Endothelial cell of umbilical vein (primary cell): ENCODE measurements around the gene AGAP9. TPM values are rescaled to one million over a fixed set of nuclear protein-coding genes. Genes with fewer than 3 reads are reported as not detected.
"Not testable (repeated sequence)": the region's sequence is repeated elsewhere in the genome, so short reads cannot be mapped to it uniquely, and the experiment has no call there.

ENCODE experiments used
- BruUV-seq: library from RNA; stranded (reverse); fragments of 400-500 nt; replicated peaks from 2 replicates; lab custom pipeline; 2021; lab: Mats Ljungman, UMichigan
- CTCF ChIA-PET: fragments of 300-600, 350-600 bp; sonication (Branson Sonifier 250); formaldehyde crosslinking; loops from one replicate; lab custom pipeline; 2021; ENCODE audit warnings: antibody characterized with exemption, inconsistent platforms; lab: Charles Lee
- POLR2A ChIA-PET: fragments of 300-600, 350-600 bp; sonication (Branson Sonifier 250); formaldehyde crosslinking; loops from one replicate; lab custom pipeline; 2021; ENCODE audit warnings: antibody characterized with exemption, inconsistent platforms; lab: Charles Lee
- DNase-seq: peaks from one replicate; pipeline ENCODE4 v3.0.0-alpha.2; 2011; ENCODE audit warnings: low read depth, low spot score
- FAIRE-seq: peaks from 2 replicates; lab custom pipeline; 2011; peaks lifted over from hg19 to GRCh38; lab: Jason Lieb, UNC
- H2AFZ ChIP-seq: 2 replicates; pipeline ENCODE4 v1.6.0; 2012; ENCODE audit warnings: low read depth, low read length, control low read depth, inconsistent platforms
- H3K27ac ChIP-seq: 2 replicates; pipeline ENCODE4 v1.5.1; 2011; ENCODE audit warnings: low read depth, mild to moderate bottlenecking, control low read depth, low read length, moderate library complexity; ENCODE audit not compliant: insufficient read depth
- H3K27me3 ChIP-seq, 2 experiments: 2 replicates each; pipeline versions ENCODE4 v1.6.0 to v1.6.1; 2011; ENCODE audit warnings: low read length in 2 of 2, mixed read lengths in 1 of 2; ENCODE audit not compliant: control insufficient read depth in 2 of 2, insufficient read depth in 2 of 2
- H3K36me3 ChIP-seq, 2 experiments: 2 replicates in 1 of 2; 3 replicates in 1 of 2; pipeline ENCODE4 v1.5.1; 2011; ENCODE audit warnings: low read length in 2 of 2, mild to moderate bottlenecking in 1 of 2, moderate library complexity in 1 of 2; ENCODE audit not compliant: control insufficient read depth in 2 of 2, insufficient read depth in 2 of 2; ENCODE audit errors: extremely low read depth in 1 of 2
- H3K4me1 ChIP-seq: 3 replicates; pipeline ENCODE4 v1.5.1; 2011; ENCODE audit warnings: mild to moderate bottlenecking, low read length; ENCODE audit not compliant: control insufficient read depth, insufficient read depth; ENCODE audit errors: extremely low read depth
- H3K4me2 ChIP-seq: 2 replicates; pipeline ENCODE4 v1.6.1; 2011; ENCODE audit warnings: low read length, control low read depth, mixed read lengths; ENCODE audit not compliant: insufficient read depth
- H3K4me3 ChIP-seq, 3 experiments: fragments of 200-600 bp in 1 of 3; sonication (generic), shearing (Covaris generic) in 1 of 3; replicated peaks in 1 of 3; 2 replicates each; pipeline ENCODE4 v1.5.1; 2011 to 2016; ENCODE audit warnings: control low read depth in 3 of 3, low read length in 3 of 3, mild to moderate bottlenecking in 2 of 3, inconsistent platforms in 1 of 3, low read depth in 1 of 3, moderate library complexity in 1 of 3; ENCODE audit not compliant: insufficient read depth in 1 of 3
- H3K79me2 ChIP-seq: 2 replicates; pipeline ENCODE4 v1.6.0; 2012; ENCODE audit warnings: low read length, inconsistent platforms; ENCODE audit not compliant: control insufficient read depth, insufficient read depth
- H3K9ac ChIP-seq: replicated peaks from 2 replicates; pipeline ENCODE3; 2011; ENCODE audit warnings: low read length, control low read depth; ENCODE audit not compliant: insufficient read depth; ENCODE audit errors: extremely low read depth
- H3K9me1 ChIP-seq: replicated peaks from 3 replicates; pipeline ENCODE4 v1.6.0; 2011; ENCODE audit warnings: mild to moderate bottlenecking, low read length; ENCODE audit not compliant: control insufficient read depth, insufficient read depth; ENCODE audit errors: extremely low read depth
- H3K9me3 ChIP-seq: replicated peaks from 2 replicates; pipeline ENCODE4 v1.5.1; 2012; ENCODE audit warnings: low read length, inconsistent platforms; ENCODE audit not compliant: control insufficient read depth, insufficient read depth
- H4K20me1 ChIP-seq: replicated peaks from 2 replicates; pipeline ENCODE3; 2011; ENCODE audit warnings: mild to moderate bottlenecking, low read length; ENCODE audit not compliant: control insufficient read depth, insufficient read depth; ENCODE audit errors: extremely low read depth
- dilution Hi-C: fragments of 300-500 bp; cut with MboI; formaldehyde crosslinking; loops from one replicate; pipeline ENCODE4 v1.15.0; 2019; ENCODE audit warnings: low sequenced_read_pairs; ENCODE audit not compliant: extremely low pct_ligation_motif_present
- intact Hi-C: fragments of 100-400 bp; cut with micrococcal nuclease; formaldehyde crosslinking; loops from one replicate; pipeline ENCODE4 v1.10.0; 2022
- polyA plus RNA-seq, 4 experiments: library from polyadenylated mRNA; depleted of rRNA in 3 of 4; stranded (reverse) in 3 of 4; unstranded in 1 of 4; fragments of >200 nt; gene quantifications; 2 replicates each; pipeline versions ENCODE4 v1.2.1 to v1.2.3, GENCODE V29; 2011 to 2012; ENCODE audit warnings: missing spikeins in 1 of 4
- total RNA-seq: library from RNA; stranded (reverse); gene quantifications from 2 replicates; pipeline ENCODE4 v1.2.3, GENCODE V29; 2021

AGAP9 gene
- total and polyA plus RNA-seq, 2 donors (not counting 3 experiments of a cell fraction or from before 2014, with no cell fraction given), result 9.9 to 14.4 TPM

GRCh38 chr10:47555334-47555733, 31.9 kb upstream of the AGAP9 start:
- H3K27me3 ChIP-seq, H3K79me2 ChIP-seq, POLR2A ChIA-PET, DNase-seq, FAIRE-seq, H3K4me1 ChIP-seq, H3K4me2 ChIP-seq, H2AFZ ChIP-seq, H3K9me1 ChIP-seq, H3K27ac ChIP-seq, H3K4me3 ChIP-seq, intact Hi-C loops, CTCF ChIA-PET, H3K9me3 ChIP-seq, H4K20me1 ChIP-seq, H3K36me3 ChIP-seq, H3K9ac ChIP-seq, dilution Hi-C loops, BruUV-seq: not testable (repeated sequence)

- H3K27ac ChIP-seq, FAIRE-seq, H3K9ac ChIP-seq, BruUV-seq, intact Hi-C loops, H3K79me2 ChIP-seq, DNase-seq, H3K4me2 ChIP-seq, H3K9me1 ChIP-seq, CTCF ChIA-PET, POLR2A ChIA-PET, H3K4me3 ChIP-seq, H3K9me3 ChIP-seq, H3K27me3 ChIP-seq, H3K4me1 ChIP-seq, H3K36me3 ChIP-seq, H2AFZ ChIP-seq, dilution Hi-C loops, H4K20me1 ChIP-seq: not testable (repeated sequence)
These were observed 31.1 kb upstream of the AGAP9 start for GRCh38 chr10:47554552-47554951.

- POLR2A ChIA-PET, H3K9me1 ChIP-seq, FAIRE-seq, H3K4me2 ChIP-seq, H3K9me3 ChIP-seq, H3K79me2 ChIP-seq, H3K9ac ChIP-seq, H3K4me1 ChIP-seq, BruUV-seq, H3K36me3 ChIP-seq, intact Hi-C loops, dilution Hi-C loops, CTCF ChIA-PET, H3K27me3 ChIP-seq, H4K20me1 ChIP-seq: not testable (repeated sequence)
- peak overlapping the region in 2 of 3 experiments; percentile 29 to 48 for H3K4me3 ChIP-seq
- peak overlapping the region; percentile 70 for H2AFZ ChIP-seq
- peak overlapping the region; percentile 75 for H3K27ac ChIP-seq
- DNase-seq, result peak; percentile 10
These were observed 30.4 kb upstream of the AGAP9 start for GRCh38 chr10:47553860-47554247.
